ENCODE data around the gene SHROOM4.

SHROOM4 gene

GRCh38 chrX:50586980-50587379, 227.0 kb downstream of the SHROOM4 start:
- Mint-ChIP-seq H3K4me3 (no peak overlapping the region), H3K4me1 (no peaks in the 10 kb centered on the region), H3K27ac (no peak overlapping the region), H3K27me3 (peaks cover 4% of the 10 kb centered on the region), H3K36me3 (no peaks in the 10 kb centered on the region), H3K9me3 (no peaks in the 10 kb centered on the region)
- no peak for DNase-seq
- CTCF ChIA-PET: no interaction called here

GRCh38 chrX:50586407-50586806, 227.6 kb downstream of the SHROOM4 start:
- Mint-ChIP-seq H3K4me1 (no peaks in the 10 kb centered on the region), H3K9me3 (no peaks in the 10 kb centered on the region), H3K27me3 (peaks cover 4% of the 10 kb centered on the region), H3K36me3 (no peaks in the 10 kb centered on the region), H3K27ac (no peak overlapping the region), H3K4me3 (no peak overlapping the region)
- no peak for DNase-seq
- CTCF ChIA-PET: no interaction called here

- DNase-seq: no peak
- Mint-ChIP-seq H3K9me3 (no peaks in the 10 kb centered on the region), H3K4me1 (no peaks in the 10 kb centered on the region), H3K27ac (no peak overlapping the region), H3K27me3 (peaks cover 4% of the 10 kb centered on the region), H3K4me3 (no peak overlapping the region), H3K36me3 (no peaks in the 10 kb centered on the region)
- CTCF ChIA-PET: no interaction called here
Observed at GRCh38 chrX:50581405-50581804, 232.6 kb downstream of the SHROOM4 start.

GRCh38 chrX:50579955-50580354, 234.0 kb downstream of the SHROOM4 start:
- Mint-ChIP-seq H3K4me1 (no peaks in the 10 kb centered on the region), H3K27ac (no peak overlapping the region), H3K27me3 (no peaks in the 10 kb centered on the region), H3K9me3 (no peaks in the 10 kb centered on the region), H3K4me3 (no peak overlapping the region), H3K36me3 (no peaks in the 10 kb centered on the region)
- DNase-seq: peak; percentile 31
- CTCF ChIA-PET: interaction anchor here (0.9 to 2.3 kb wide), 2 partner anchors 480 to 664 kb away, joined by 3 to 9 read pairs; no protein-coding TSS in a partner anchor

- DNase-seq: no peak
- H3K4me1 Mint-ChIP-seq: no peaks in the 10 kb centered on the region
- H3K4me3 Mint-ChIP-seq: no peak overlapping the region
- no peaks in the 10 kb centered on the region for H3K9me3 Mint-ChIP-seq
- no peaks in the 10 kb centered on the region for H3K36me3 Mint-ChIP-seq
- no peaks in the 10 kb centered on the region for H3K27me3 Mint-ChIP-seq
- CTCF ChIA-PET: no interaction called here
- H3K27ac Mint-ChIP-seq: no peak overlapping the region
Observed at GRCh38 chrX:50577326-50577725, 236.7 kb downstream of the SHROOM4 start.

- no peaks in the 10 kb centered on the region for H3K27me3 Mint-ChIP-seq
- H3K36me3 Mint-ChIP-seq: no peaks in the 10 kb centered on the region
- H3K27ac Mint-ChIP-seq: no peak overlapping the region
- no peak for DNase-seq
- H3K9me3 Mint-ChIP-seq: no peaks in the 10 kb centered on the region
- H3K4me1 Mint-ChIP-seq: no peaks in the 10 kb centered on the region
- no peak overlapping the region for H3K4me3 Mint-ChIP-seq
- CTCF ChIA-PET: no interaction called here
Observed at GRCh38 chrX:50567636-50568035, 246.4 kb downstream of the SHROOM4 start.

GRCh38 chrX:50565718-50566117, 248.3 kb downstream of the SHROOM4 start:
- Mint-ChIP-seq H3K27ac (no peak overlapping the region), H3K4me1 (no peaks in the 10 kb centered on the region), H3K9me3 (no peaks in the 10 kb centered on the region), H3K36me3 (no peaks in the 10 kb centered on the region), H3K27me3 (no peaks in the 10 kb centered on the region), H3K4me3 (no peak overlapping the region)
- CTCF ChIA-PET: no interaction called here
- DNase-seq: no peak

Data from activated naive CD4-positive, alpha-beta T cell treated with anti-CD3 and anti-CD28 coated beads, Interleukin-2, amount 10 ng/mL, durations not matched to agents 7 days and 5 days (primary cell).